Activated CD4-positive, alpha-beta T cell treated with anti-CD3 and anti-CD28 coated beads for 48 hours (primary cell): ENCODE results near the gene ASPSCR1.
A peak's percentile ranks its signal among the peaks of the same experiment; 100 is the strongest.

ENCODE experiments used
- DNase-seq: peaks from one replicate; pipeline ENCODE4 v3.0.0-alpha.2; 2020

ASPSCR1 gene

GRCh38 chr17:82043507-82043906, 66.1 kb downstream of the ASPSCR1 start:
- no peak for DNase-seq

- no peak for DNase-seq
Measured at GRCh38 chr17:82045936-82046484, 68.6 kb downstream of the ASPSCR1 start.

DNA sequence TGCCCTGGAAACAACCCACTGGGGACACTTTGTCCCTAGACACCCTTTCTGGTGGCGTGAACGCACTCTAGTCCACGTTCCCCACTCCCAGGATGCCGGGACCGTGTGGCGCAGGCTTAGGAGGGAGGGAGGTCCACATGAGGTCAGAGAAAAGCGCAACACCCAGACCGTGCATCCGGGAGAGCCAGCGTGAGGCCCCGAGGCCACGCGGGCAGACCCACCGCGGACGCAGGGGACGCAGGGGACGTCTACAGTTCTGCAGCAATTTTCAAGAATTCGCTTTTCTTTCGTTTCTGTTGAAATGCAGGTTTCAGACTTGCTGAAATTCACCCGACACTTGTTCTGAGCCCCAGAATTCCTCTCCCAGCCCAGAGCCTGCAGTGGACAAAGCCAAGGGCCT, 69.5 kb downstream of the ASPSCR1 start:
- DNase-seq: no peak

DNA sequence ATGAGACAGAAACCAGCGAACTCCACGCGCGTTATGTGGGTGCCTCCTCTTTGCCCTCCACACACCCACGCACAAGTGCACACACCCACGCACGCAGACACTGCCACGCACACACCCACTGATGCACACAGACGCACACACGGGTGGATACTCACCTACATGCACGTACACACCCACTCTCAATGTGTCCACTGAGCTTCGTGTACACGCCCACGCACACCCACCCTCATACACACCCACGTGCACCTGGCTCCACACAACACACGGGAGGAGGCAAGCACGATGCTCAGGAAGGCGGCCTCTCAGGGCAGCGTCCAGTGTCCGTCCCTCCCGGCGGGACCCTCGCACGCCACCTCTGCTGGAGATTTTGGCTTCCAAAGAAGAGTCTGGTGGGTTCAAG, 70.0 kb downstream of the ASPSCR1 start:
- no peak for DNase-seq

DNA sequence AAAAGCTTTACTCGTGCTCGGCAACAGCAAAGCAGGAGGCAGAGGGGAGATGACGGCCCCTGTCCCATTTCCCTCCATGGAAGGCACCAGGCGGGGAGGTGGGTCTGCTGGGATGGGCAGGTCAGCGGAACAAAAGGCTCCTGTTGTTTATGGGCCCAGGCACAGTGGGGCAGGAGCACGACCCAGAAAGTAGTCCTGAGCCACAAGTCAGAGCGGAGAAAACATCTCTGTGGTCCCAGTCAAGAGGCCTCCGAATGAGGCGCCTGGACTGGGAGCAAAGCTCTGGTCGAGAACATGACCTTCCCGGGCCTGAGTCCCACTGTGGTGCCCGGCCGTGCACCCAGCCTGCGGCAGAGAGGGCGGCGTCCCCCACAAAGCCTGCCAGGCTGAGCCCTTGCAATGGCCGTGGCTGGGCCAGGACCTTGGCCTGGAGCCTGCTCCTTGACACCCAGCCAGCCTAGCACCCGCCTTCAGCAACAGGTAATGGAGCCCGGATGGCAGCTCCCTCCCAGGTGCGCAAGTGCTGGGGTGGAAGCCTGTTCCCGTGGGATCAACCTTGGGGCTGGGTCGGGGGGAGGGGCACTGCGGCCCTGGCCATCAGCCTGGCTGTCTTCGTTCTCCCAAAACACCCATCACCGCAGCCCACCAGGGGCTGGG, 70.6 kb downstream of the ASPSCR1 start:
- DNase-seq: no peak

DNA sequence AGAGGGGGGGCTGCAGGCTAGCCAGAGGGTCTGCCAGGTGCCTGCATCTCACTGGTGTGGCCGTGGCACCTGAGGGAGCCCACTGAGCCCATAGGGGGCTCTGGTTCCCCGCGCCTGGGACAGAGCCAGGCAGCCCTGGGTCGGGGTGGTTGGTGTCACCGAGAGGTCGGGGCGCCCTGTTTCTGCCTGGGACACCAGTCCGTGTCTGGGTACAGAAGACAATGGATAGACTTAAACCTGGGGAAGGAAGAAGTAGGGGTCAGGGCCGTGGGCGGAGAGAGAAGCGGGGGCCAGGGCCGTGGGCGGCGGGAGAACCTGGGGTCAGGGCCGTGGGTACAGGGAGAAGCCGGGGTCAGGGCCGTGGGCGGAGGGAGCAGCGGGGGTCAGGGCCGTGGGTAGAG, 71.1 kb downstream of the ASPSCR1 start:
- no peak for DNase-seq

GRCh38 chr17:82049106-82049505, 71.7 kb downstream of the ASPSCR1 start:
- DNase-seq: no peak

DNA sequence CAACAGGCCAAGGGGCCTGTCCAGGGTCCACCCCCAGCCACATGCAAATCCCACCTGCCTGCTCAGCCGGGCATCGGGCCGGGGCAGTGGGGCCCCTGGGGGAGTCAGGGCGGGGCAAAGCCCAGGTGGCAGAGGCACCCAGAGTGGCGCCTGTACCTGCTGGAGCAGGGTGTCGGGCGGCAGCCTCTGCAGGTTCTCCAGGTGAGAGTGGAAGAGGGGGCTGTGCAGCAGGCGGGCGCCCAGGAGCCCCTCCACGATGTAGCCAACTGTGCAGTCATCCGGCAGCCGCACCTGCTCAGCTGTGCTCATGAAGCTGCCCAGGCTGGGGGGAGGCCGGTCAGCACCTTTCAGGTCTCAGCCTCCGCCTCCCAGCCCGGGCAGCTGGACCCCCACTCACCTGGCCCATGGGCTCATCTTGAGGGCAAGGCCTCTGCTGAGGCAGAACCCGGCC, 72.1 kb downstream of the ASPSCR1 start:
- no peak for DNase-seq

- no peak for DNase-seq
Measured at GRCh38 chr17:82050152-82050760, 72.8 kb downstream of the ASPSCR1 start.

GRCh38 chr17:82050761-82051641, 73.6 kb downstream of the ASPSCR1 start:
- no peak for DNase-seq

DNA sequence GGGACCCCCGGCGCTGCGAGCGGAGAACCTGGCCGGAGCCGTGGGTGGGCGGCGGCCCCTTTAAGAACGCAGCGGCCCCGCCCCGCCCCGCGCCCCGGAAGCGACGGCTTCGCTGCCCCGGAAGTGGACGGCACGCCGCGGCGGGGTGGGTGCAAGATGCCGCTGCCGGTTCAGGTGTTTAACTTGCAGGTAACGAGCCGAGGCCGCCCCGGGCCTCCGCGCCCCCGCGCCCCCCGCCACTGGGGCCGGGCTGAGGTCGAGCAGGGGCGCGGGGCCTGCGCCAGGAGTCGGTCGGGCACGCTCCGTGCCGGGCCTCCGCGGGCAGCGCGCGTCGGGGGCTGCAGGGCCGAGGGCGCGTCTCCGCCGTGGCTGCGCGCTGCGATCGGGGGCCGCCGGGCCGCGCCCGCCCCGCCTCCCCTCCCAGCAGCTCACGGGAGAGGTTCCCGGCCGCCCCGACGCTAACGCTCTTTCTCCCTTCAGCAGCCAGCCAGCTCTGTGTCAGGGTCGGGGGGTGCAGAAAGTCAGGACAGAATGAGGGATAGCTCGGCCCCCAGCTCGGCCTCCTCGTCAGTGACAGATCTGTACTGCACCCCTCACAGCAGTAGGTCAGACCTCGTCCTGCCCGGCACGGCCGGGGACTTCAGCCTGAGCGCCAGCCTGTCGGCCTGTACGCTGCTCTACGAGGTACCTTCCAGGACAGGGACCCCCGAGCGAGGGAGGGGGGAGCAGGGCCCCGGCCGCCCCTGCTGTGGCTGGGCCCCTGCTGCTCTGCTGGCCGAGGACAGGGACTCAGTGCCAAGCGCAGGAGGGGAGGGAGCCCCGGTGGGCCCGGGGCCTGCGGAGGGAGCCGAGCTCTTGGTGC, 74.6 kb downstream of the ASPSCR1 start, which contains the start of the genes GPS1 and RFNG:
Gene GPS1, plus strand, starts transcription at position 123 of the 862 bp plus-strand sequence. Its CDS starts 34 bp downstream, at position 157.
Gene RFNG, minus strand, starts transcription at position 36 of the 862 bp plus-strand sequence. CDS start 45 bp downstream, outside the sequence.
- DNase-seq: peak; percentile 87

DNA sequence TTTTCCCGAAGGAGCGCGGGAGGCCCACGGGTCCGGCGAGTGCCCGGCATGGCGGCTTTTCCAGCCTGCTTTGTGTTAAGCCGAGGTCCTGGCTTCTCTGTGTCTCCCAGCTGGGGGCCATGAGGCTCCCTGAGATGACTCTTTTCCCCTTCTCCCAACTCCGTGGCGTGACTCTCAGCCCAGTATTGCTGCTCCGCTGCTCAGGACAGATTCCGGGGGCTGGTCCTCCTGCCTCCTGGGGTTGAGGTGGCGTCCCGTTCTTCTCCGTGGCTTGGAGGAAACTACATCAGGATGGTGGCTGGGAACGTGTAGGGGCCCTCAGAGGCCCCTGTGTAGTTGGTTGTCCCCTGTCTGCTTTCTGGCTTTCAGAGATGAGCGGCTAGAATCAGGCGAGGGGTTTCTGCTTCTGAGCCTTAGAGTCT, 75.2 kb downstream of the ASPSCR1 start:
- DNase-seq: no peak

- DNase-seq: no peak
Measured at GRCh38 chr17:82053130-82053529, 75.7 kb downstream of the ASPSCR1 start.

DNA sequence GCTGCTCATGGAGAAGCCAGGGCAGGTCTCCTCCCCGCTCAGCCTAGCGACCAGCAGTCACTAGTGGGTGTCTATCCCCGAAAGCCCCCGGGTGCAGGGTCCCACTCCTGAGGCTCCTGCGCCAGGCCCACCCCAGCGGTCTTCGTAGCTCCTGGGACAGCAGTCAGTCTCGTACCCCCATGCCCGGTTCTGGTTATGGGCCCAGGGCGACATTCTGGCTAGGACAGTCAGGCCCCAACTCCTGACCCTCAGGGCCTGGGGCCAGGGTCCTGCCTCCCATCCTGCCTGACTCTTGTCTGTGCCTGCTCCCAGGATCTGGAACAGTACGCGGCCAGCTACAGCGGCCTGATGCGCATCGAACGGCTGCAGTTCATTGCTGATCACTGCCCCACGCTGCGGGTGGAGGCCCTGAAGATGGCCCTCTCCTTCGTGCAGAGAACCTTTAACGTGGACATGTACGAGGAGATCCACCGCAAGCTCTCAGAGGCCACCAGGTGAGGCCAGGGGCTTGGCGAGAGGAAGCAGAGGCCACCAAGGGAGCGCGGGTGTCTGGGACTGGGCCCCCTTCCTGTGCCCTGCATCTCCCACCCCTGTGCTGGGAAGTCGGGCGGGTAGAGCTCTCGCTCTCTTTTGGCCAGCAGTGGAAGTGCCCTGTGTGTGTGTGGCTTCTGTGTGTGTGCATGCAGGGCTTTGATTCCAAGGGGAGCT, 76.3 kb downstream of the ASPSCR1 start:
- DNase-seq: no peak

- DNase-seq: no peak
Measured at GRCh38 chr17:82054351-82055022, 77.1 kb downstream of the ASPSCR1 start.

GRCh38 chr17:82055023-82055964, 77.9 kb downstream of the ASPSCR1 start:
- no peak for DNase-seq

GRCh38 chr17:82055965-82056728, 78.7 kb downstream of the ASPSCR1 start:
- no peak for DNase-seq

GRCh38 chr17:82056729-82057621, 79.5 kb downstream of the ASPSCR1 start:
- DNase-seq: no peak
